Esophagus squamous epithelium (tissue), 4 donors: ENCODE results near the gene MRPL30.

Experiments
- POLR2A ChIP-seq, 4 donors: fragments of 450-650 bp; IDR thresholded peaks; one replicate each; pipeline ENCODE4 v1.6.1; 2017; ENCODE audit warnings: antibody characterized with exemption in 4 of 4, mild to moderate bottlenecking in 4 of 4, moderate library complexity in 3 of 4
- TF ChIP-seq, protein P1 (sequence below), 6 experiments: fragments of 450-650 bp in 4 of 6; fragments of 200-600 bp in 2 of 6; sonication (generic) in 2 of 6; IDR thresholded peaks; one replicate each; pipeline ENCODE4 v1.5.1; 2016 to 2019; ENCODE audit warnings: antibody characterized with exemption in 6 of 6, mild to moderate bottlenecking in 4 of 6, moderate library complexity in 4 of 6

- TF ChIP-seq, protein P1, sequence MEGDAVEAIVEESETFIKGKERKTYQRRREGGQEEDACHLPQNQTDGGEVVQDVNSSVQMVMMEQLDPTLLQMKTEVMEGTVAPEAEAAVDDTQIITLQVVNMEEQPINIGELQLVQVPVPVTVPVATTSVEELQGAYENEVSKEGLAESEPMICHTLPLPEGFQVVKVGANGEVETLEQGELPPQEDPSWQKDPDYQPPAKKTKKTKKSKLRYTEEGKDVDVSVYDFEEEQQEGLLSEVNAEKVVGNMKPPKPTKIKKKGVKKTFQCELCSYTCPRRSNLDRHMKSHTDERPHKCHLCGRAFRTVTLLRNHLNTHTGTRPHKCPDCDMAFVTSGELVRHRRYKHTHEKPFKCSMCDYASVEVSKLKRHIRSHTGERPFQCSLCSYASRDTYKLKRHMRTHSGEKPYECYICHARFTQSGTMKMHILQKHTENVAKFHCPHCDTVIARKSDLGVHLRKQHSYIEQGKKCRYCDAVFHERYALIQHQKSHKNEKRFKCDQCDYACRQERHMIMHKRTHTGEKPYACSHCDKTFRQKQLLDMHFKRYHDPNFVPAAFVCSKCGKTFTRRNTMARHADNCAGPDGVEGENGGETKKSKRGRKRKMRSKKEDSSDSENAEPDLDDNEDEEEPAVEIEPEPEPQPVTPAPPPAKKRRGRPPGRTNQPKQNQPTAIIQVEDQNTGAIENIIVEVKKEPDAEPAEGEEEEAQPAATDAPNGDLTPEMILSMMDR (IDR thresholded peaks at IDR 0.05) = no peak
- no peak for TF ChIP-seq POLR2A (IDR thresholded peaks at IDR 0.05)
Measured at GRCh38 chr2:99171377-99172140, 9.4 kb upstream of the MRPL30 start.
